CD4-positive, alpha-beta memory T cell (primary cell): ENCODE results near the gene CEMIP2. TPM values are rescaled to one million over a fixed set of nuclear protein-coding genes. Genes with fewer than 3 reads are reported as not detected.

ENCODE experiments used
- CTCF ChIA-PET: fragments of 350-600 bp; sonication (Branson Sonifier 250); formaldehyde crosslinking; loops from one replicate; lab custom pipeline; 2021; ENCODE audit warnings: inconsistent platforms; ENCODE audit not compliant: partially characterized antibody; lab: Charles Lee
- POLR2A ChIA-PET: fragments of 350-600 bp; sonication (Branson Sonifier 250); formaldehyde crosslinking; loops from one replicate; lab custom pipeline; 2021; ENCODE audit not compliant: partially characterized antibody; lab: Charles Lee
- DNase-seq, 5 donors: peaks; one replicate each; pipeline versions ENCODE4 v3.0.0 to v3.0.0-alpha.2; 2020 to 2022; ENCODE audit warnings: mixed read lengths in 1 of 5
- H3K27ac ChIP-seq: one replicate; pipeline ENCODE4 v1.7.0; 2013; ENCODE audit warnings: low read depth, low read length
- H3K27me3 ChIP-seq: 2 replicates; pipeline ENCODE4 v1.7.0; 2013; ENCODE audit warnings: mild to moderate bottlenecking, low read length, moderate library complexity; ENCODE audit not compliant: insufficient read depth
- H3K36me3 ChIP-seq: 2 replicates; pipeline ENCODE4 v1.7.0; 2013; ENCODE audit warnings: mild to moderate bottlenecking, low read length, moderate library complexity; ENCODE audit not compliant: insufficient read depth
- H3K4me1 ChIP-seq: 2 replicates; pipeline ENCODE4 v1.7.0; 2013; ENCODE audit warnings: mild to moderate bottlenecking, low read length, moderate library complexity; ENCODE audit not compliant: insufficient read depth
- H3K4me3 ChIP-seq, 2 donors: one replicate each; pipeline ENCODE4 v1.7.0; 2013; ENCODE audit warnings: low read length in 2 of 2, mild to moderate bottlenecking in 1 of 2
- H3K9me3 ChIP-seq, 2 donors: one replicate each; pipeline ENCODE4 v1.7.0; 2013; ENCODE audit warnings: low read length in 2 of 2, control low read depth in 1 of 2; ENCODE audit not compliant: control insufficient read depth in 1 of 2
- H3K27ac Mint-ChIP-seq, 7 donors: one replicate each; pipeline ENCODE4 v1.8.0; 2020 to 2021; ENCODE audit warnings: mixed read lengths in 7 of 7, mild to moderate bottlenecking in 6 of 7, inconsistent platforms in 3 of 7, moderate library complexity in 3 of 7
- H3K27me3 Mint-ChIP-seq, 2 donors: one replicate each; pipeline ENCODE4 v1.8.0; 2020 to 2021; ENCODE audit warnings: mixed read lengths in 2 of 2
- H3K36me3 Mint-ChIP-seq, 2 donors: one replicate each; pipeline ENCODE4 v1.8.0; 2020 to 2021; ENCODE audit warnings: mixed read lengths in 2 of 2, inconsistent platforms in 1 of 2, mild to moderate bottlenecking in 1 of 2
- H3K4me1 Mint-ChIP-seq, 4 donors: one replicate each; pipeline ENCODE4 v1.8.0; 2020 to 2021; ENCODE audit warnings: mixed read lengths in 4 of 4, mild to moderate bottlenecking in 1 of 4
- H3K4me3 Mint-ChIP-seq, 8 donors: one replicate each; pipeline ENCODE4 v1.8.0; 2020 to 2021; ENCODE audit warnings: mixed read lengths in 8 of 8, mild to moderate bottlenecking in 7 of 8, moderate library complexity in 6 of 8, inconsistent platforms in 3 of 8
- H3K9me3 Mint-ChIP-seq, 8 donors: one replicate each; pipeline ENCODE4 v1.8.0; 2020 to 2021; ENCODE audit warnings: mixed read lengths in 8 of 8, mild to moderate bottlenecking in 5 of 8, inconsistent platforms in 3 of 8, moderate library complexity in 1 of 8
- intact Hi-C: fragments of 100-400 bp; cut with micrococcal nuclease; formaldehyde crosslinking; loops from one replicate; pipeline ENCODE4 v1.15.1; 2023
- polyA plus RNA-seq, 2 donors: library from polyadenylated mRNA; unstranded; fragments of 300-500 nt; fragmentation: Illumina TruSeq; gene quantifications; one replicate each; pipeline ENCODE4 v1.2.3, GENCODE V29; 2021
- total RNA-seq, 2 experiments: library from RNA; stranded (reverse); gene quantifications; one replicate each; pipeline ENCODE4 v1.2.3, GENCODE V29; 2021

The CEMIP2 gene
- total and polyA plus RNA-seq, 4 experiments from 2014 or later, result 10.0 to 89.4 (median 50.7) TPM

- DNase-seq, result no peak
- no peaks in the 10 kb centered on the region for H3K27me3 ChIP-seq
- intact Hi-C loops, result no loop called here
- no peak overlapping the region for H3K4me3 ChIP-seq
- H3K27ac ChIP-seq, result no peak overlapping the region
- Mint-ChIP-seq H3K27me3 (no peaks in the 10 kb centered on the region), H3K36me3 (peaks cover 43 to 48% of the 10 kb centered on the region in 2 donors), H3K9me3 (no peaks in the 10 kb centered on the region), H3K27ac (peak overlapping the region; percentile 0 to 83 (median 60)), H3K4me1 (peaks cover 24 to 50% (median 34%) of the 10 kb centered on the region in 4 donors), H3K4me3 (peak overlapping the region in 4 of 8 donors; percentile 2 to 55 (median 19))
- H3K9me3 ChIP-seq, result no peaks in the 10 kb centered on the region
- POLR2A ChIA-PET, result interaction anchor here (1.5 kb wide), 1 partner anchor 51 kb away, joined by 4 read pairs; no protein-coding TSS in a partner anchor
- CTCF ChIA-PET, result interaction anchor here (1.2 to 2.4 kb wide), 2 partner anchors 20 to 71 kb away, joined by 3 to 6 read pairs; no protein-coding TSS in a partner anchor
- peaks cover 4% of the 10 kb centered on the region for H3K36me3 ChIP-seq
- peaks cover 26% of the 10 kb centered on the region for H3K4me1 ChIP-seq
Measured at GRCh38 chr9:71690063-71690688, 78.1 kb downstream of the CEMIP2 start.

GRCh38 chr9:71687676-71688075 lies 80.6 kb downstream of the CEMIP2 start:
- Histone ChIP-seq H3K27me3 (no peaks in the 10 kb centered on the region), H3K27ac (no peak overlapping the region), H3K4me3 (no peak overlapping the region), H3K4me1 (peaks cover 45% of the 10 kb centered on the region), H3K9me3 (no peaks in the 10 kb centered on the region), H3K36me3 (no peaks in the 10 kb centered on the region)
- intact Hi-C loops, result loop anchor here (5.0 kb wide), 1 partner anchor 50 kb away; no protein-coding TSS in a partner anchor
- H3K36me3 Mint-ChIP-seq, result peaks cover 40 to 47% of the 10 kb centered on the region in 2 donors
- H3K27ac Mint-ChIP-seq, result no peak overlapping the region
- POLR2A ChIA-PET, result no interaction called here
- no peak overlapping the region for H3K4me3 Mint-ChIP-seq
- no peaks in the 10 kb centered on the region for H3K27me3 Mint-ChIP-seq
- H3K9me3 Mint-ChIP-seq, result no peaks in the 10 kb centered on the region
- peaks cover 38 to 67% (median 51%) of the 10 kb centered on the region in 4 donors for H3K4me1 Mint-ChIP-seq
- DNase-seq, result no peak
- CTCF ChIA-PET, result no interaction called here

GRCh38 chr9:71685988-71686387 lies 82.3 kb downstream of the CEMIP2 start:
- Histone ChIP-seq H3K27ac (peak overlapping the region; percentile 0), H3K36me3 (no peaks in the 10 kb centered on the region), H3K27me3 (no peaks in the 10 kb centered on the region), H3K4me1 (peaks cover 45% of the 10 kb centered on the region), H3K9me3 (no peaks in the 10 kb centered on the region), H3K4me3 (peak overlapping the region in 1 of 2 donors; percentile 12)
- H3K27me3 Mint-ChIP-seq, result no peaks in the 10 kb centered on the region
- H3K4me3 Mint-ChIP-seq, result peak overlapping the region; percentile 55 to 85 (median 78)
- ChIA-PET POLR2A (interaction anchor here (0.7 to 2.2 kb wide), 16 partner anchors 8 to 841 kb away, joined by 3 to 20 read pairs (median 4); partner anchors contain the start of genes C9orf85 and CEMIP2), CTCF (interaction anchor here (0.9 to 5.6 kb wide), 12 partner anchors 24 to 134 kb away, joined by 3 to 31 read pairs (median 8); partner anchors contain the start of gene CEMIP2)
- H3K4me1 Mint-ChIP-seq, result peaks cover 38 to 73% (median 53%) of the 10 kb centered on the region in 4 donors
- intact Hi-C loops, result loop anchor here (1.0 to 5.0 kb wide), 2 partner anchors 49 to 83 kb away; no protein-coding TSS in a partner anchor
- H3K27ac Mint-ChIP-seq, result peak overlapping the region in 6 of 7 donors; percentile 4 to 90 (median 81)
- no peaks in the 10 kb centered on the region for H3K9me3 Mint-ChIP-seq
- peaks cover 36 to 55% of the 10 kb centered on the region in 2 donors for H3K36me3 Mint-ChIP-seq
- no peak for DNase-seq

- Mint-ChIP-seq H3K27me3 (no peaks in the 10 kb centered on the region), H3K36me3 (peaks cover 31 to 51% of the 10 kb centered on the region in 2 donors), H3K4me1 (peaks cover 40 to 68% (median 51%) of the 10 kb centered on the region in 4 donors), H3K27ac (peak overlapping the region in 6 of 7 donors; percentile 4 to 90 (median 66)), H3K9me3 (no peaks in the 10 kb centered on the region), H3K4me3 (peak overlapping the region; percentile 5 to 85 (median 78))
- Histone ChIP-seq H3K36me3 (no peaks in the 10 kb centered on the region), H3K27ac (peak overlapping the region; percentile 0), H3K27me3 (no peaks in the 10 kb centered on the region), H3K9me3 (no peaks in the 10 kb centered on the region), H3K4me3 (peak overlapping the region in 1 of 2 donors; percentile 12), H3K4me1 (peaks cover 45% of the 10 kb centered on the region)
- POLR2A ChIA-PET, result interaction anchor here (0.6 to 2.2 kb wide), 18 partner anchors 10 to 842 kb away, joined by 3 to 20 read pairs (median 4); partner anchors contain the start of genes C9orf85 and CEMIP2
- intact Hi-C loops, result loop anchor here (1.0 to 5.0 kb wide), 2 partner anchors 48 to 84 kb away; no protein-coding TSS in a partner anchor
- CTCF ChIA-PET, result interaction anchor here (0.8 to 5.6 kb wide), 15 partner anchors 25 to 134 kb away, joined by 3 to 31 read pairs (median 7); partner anchors contain the start of gene CEMIP2
- DNase-seq, result peak; percentile 69 to 80 (median 77)
Measured at GRCh38 chr9:71685394-71685793, 82.9 kb downstream of the CEMIP2 start.

- no peaks in the 10 kb centered on the region for H3K36me3 ChIP-seq
- no peak overlapping the region for H3K27ac ChIP-seq
- CTCF ChIA-PET, result interaction anchor here (0.6 to 5.6 kb wide), 16 partner anchors 25 to 242 kb away, joined by 3 to 31 read pairs (median 6); partner anchors contain the start of gene CEMIP2
- Mint-ChIP-seq H3K4me1 (peaks cover 39 to 65% (median 50%) of the 10 kb centered on the region in 4 donors), H3K4me3 (peak overlapping the region in 7 of 8 donors; percentile 46 to 85 (median 79)), H3K9me3 (no peaks in the 10 kb centered on the region), H3K36me3 (peaks cover 23 to 45% of the 10 kb centered on the region in 2 donors), H3K27me3 (no peaks in the 10 kb centered on the region), H3K27ac (peak overlapping the region; percentile 45 to 90 (median 82))
- intact Hi-C loops, result no loop called here
- H3K27me3 ChIP-seq, result no peaks in the 10 kb centered on the region
- peaks cover 42% of the 10 kb centered on the region for H3K4me1 ChIP-seq
- H3K4me3 ChIP-seq, result no peak overlapping the region
- POLR2A ChIA-PET, result interaction anchor here (0.8 to 2.5 kb wide), 12 partner anchors 9 to 843 kb away, joined by 3 to 20 read pairs (median 8); partner anchors contain the start of gene CEMIP2
- DNase-seq, result no peak
- no peaks in the 10 kb centered on the region for H3K9me3 ChIP-seq
Measured at GRCh38 chr9:71684566-71684965, 83.7 kb downstream of the CEMIP2 start.

GRCh38 chr9:71683598-71684235 lies 84.6 kb downstream of the CEMIP2 start:
- ChIA-PET POLR2A (interaction anchor here (1.5 to 2.5 kb wide), 5 partner anchors 8 to 84 kb away, joined by 5 to 11 read pairs (median 10); partner anchors contain the start of gene CEMIP2), CTCF (interaction anchor here (0.9 to 5.6 kb wide), 5 partner anchors 33 to 136 kb away, joined by 3 to 31 read pairs (median 8); no protein-coding TSS in a partner anchor)
- Histone ChIP-seq H3K36me3 (no peaks in the 10 kb centered on the region), H3K4me1 (peaks cover 37% of the 10 kb centered on the region), H3K27me3 (no peaks in the 10 kb centered on the region), H3K9me3 (no peaks in the 10 kb centered on the region), H3K27ac (no peak overlapping the region), H3K4me3 (no peak overlapping the region)
- Mint-ChIP-seq H3K4me1 (peaks cover 36 to 59% (median 48%) of the 10 kb centered on the region in 4 donors), H3K9me3 (no peaks in the 10 kb centered on the region), H3K27ac (peak overlapping the region; percentile 8 to 90 (median 72)), H3K27me3 (no peaks in the 10 kb centered on the region), H3K36me3 (peaks cover 15 to 37% of the 10 kb centered on the region in 2 donors), H3K4me3 (peak overlapping the region; percentile 31 to 79 (median 69))
- DNase-seq, result no peak
- intact Hi-C loops, result no loop called here
